ENCODE data around the gene NOP16.
"Not testable (repeated sequence)": the region's sequence is repeated elsewhere in the genome, so short reads cannot be mapped to it uniquely, and the experiment has no call there.

Gene NOP16

DNA sequence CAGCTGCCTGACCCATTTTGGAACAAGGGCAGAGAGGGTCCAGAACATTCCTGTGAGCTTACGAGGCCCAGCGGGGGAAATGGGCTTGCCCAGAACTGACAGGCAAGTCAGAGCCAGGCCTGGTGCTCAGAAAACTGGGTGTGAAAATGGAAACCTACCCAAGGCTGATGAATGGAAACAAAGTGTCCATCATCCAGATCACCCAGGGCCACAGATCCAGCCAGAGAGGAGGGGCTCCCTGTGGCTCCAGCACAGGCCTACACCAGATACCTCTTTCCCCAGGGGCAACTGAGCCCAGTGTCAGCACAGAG, 24.8 kb upstream of the NOP16 start:
- no peaks in the 10 kb centered on the region for H3K27me3 ChIP-seq
- no peak for TF ChIP-seq CTCF (IDR thresholded peaks at IDR 0.05; ENCODE audit: low read depth, low read length)
- no peak for DNase-seq
- H3K4me1 ChIP-seq, result no peaks in the 10 kb centered on the region
- no peaks in the 10 kb centered on the region for H3K9me3 ChIP-seq
- no peak overlapping the region for H3K4me3 ChIP-seq (ENCODE audit: low read depth, low read length)
- peaks cover 9% of the 10 kb centered on the region for H3K36me3 ChIP-seq

GRCh38 chr5:176412517-176413254, 24.3 kb upstream of the NOP16 start:
- TF ChIP-seq CTCF (IDR thresholded peaks at IDR 0.05; ENCODE audit: low read depth, low read length), result no peak
- H3K4me1 ChIP-seq, result no peaks in the 10 kb centered on the region
- no peaks in the 10 kb centered on the region for H3K9me3 ChIP-seq
- H3K4me3 ChIP-seq (ENCODE audit: low read depth, low read length), result no peak overlapping the region
- no peaks in the 10 kb centered on the region for H3K27me3 ChIP-seq
- H3K36me3 ChIP-seq, result peaks cover 9% of the 10 kb centered on the region
- no peak for DNase-seq

- H3K36me3 ChIP-seq, result peaks cover 12% of the 10 kb centered on the region
- DNase-seq, result no peak
- no peak overlapping the region for H3K4me3 ChIP-seq (ENCODE audit: low read depth, low read length)
- H3K27me3 ChIP-seq, result no peaks in the 10 kb centered on the region
- no peaks in the 10 kb centered on the region for H3K4me1 ChIP-seq
- no peaks in the 10 kb centered on the region for H3K9me3 ChIP-seq
- TF ChIP-seq CTCF (IDR thresholded peaks at IDR 0.05; ENCODE audit: low read depth, low read length), result no peak
Measured at GRCh38 chr5:176410486-176411180, 22.2 kb upstream of the NOP16 start.

DNA sequence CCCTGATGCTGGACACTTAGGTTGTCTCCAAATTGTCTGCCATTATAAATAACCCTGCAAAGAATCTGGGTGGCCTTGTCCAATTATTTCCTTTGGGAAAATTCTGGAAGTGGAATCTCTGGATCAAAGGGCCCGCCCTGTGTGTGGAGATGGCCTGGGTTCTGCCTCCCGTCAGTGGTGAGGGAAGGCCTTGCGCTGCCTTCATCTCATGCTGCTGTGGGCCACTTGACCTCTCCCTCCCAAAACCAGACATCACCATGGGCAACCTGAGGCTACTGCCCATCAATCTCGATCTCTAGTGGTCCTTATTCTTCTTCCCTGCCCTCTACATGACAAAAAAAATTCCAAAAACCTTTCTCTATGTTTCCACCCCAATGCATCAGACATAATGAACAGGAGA, 21.4 kb upstream of the NOP16 start:
- no peaks in the 10 kb centered on the region for H3K4me1 ChIP-seq
- H3K27me3 ChIP-seq, result no peaks in the 10 kb centered on the region
- TF ChIP-seq CTCF (IDR thresholded peaks at IDR 0.05; ENCODE audit: low read depth, low read length), result no peak
- no peaks in the 10 kb centered on the region for H3K9me3 ChIP-seq
- peaks cover 12% of the 10 kb centered on the region for H3K36me3 ChIP-seq
- no peak overlapping the region for H3K4me3 ChIP-seq (ENCODE audit: low read depth, low read length)
- DNase-seq, result no peak

GRCh38 chr5:176408590-176408989, 20.2 kb upstream of the NOP16 start:
- TF ChIP-seq CTCF (IDR thresholded peaks at IDR 0.05; ENCODE audit: low read depth, low read length), result no peak
- Histone ChIP-seq H3K27me3 (no peaks in the 10 kb centered on the region), H3K36me3 (peaks cover 12% of the 10 kb centered on the region), H3K9me3 (no peaks in the 10 kb centered on the region), H3K4me3 (ENCODE audit: low read depth, low read length) (no peak overlapping the region), H3K4me1 (no peaks in the 10 kb centered on the region)
- DNase-seq, result no peak

DNA sequence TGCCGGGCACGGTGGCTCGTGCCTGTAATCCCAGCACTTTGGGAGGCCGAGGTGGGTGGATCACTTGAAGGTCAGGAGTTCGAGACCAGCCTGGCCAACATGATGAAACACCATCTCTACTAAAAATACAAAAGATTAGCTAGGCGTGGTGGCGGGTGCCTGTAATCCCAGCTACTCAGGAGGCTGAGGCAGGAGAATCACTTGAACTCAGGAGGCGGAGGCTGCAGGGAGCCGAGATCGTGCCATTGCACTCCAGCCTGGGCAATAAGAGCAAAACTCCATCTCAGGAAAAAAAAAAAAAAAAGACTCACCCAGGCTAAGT, 19.8 kb upstream of the NOP16 start:
- H3K4me3 ChIP-seq (ENCODE audit: low read depth, low read length); H3K4me1 ChIP-seq; H3K27me3 ChIP-seq; DNase-seq; H3K9me3 ChIP-seq: not testable (repeated sequence)
- H3K36me3 ChIP-seq, result peaks cover 12% of the 10 kb centered on the region

Data from BE2C (cell line).